Panc1 (cell line): ENCODE results near the gene FAM76A. TPM values are rescaled to one million over a fixed set of nuclear protein-coding genes. Genes with fewer than 3 reads are reported as not detected.

Source experiments
- ATAC-seq: fragments of 200-7000 bp; cut with Tn5 transposase; 2 replicates; pipeline ENCODE4 v1.9.1; 2020; ENCODE audit warnings: mild to moderate bottlenecking, moderate library complexity
- Bru-seq: library from RNA; stranded (reverse); fragments of 400-500 nt; gene quantifications from one replicate; lab custom pipeline; 2021; lab: Mats Ljungman, UMichigan
- BruChase-seq, 2 experiments: library from RNA; stranded (reverse); fragments of 400-500 nt; gene quantifications; one replicate each; lab custom pipeline; 2021; lab: Mats Ljungman, UMichigan
- BruUV-seq: library from RNA; stranded (reverse); fragments of 400-500 nt; replicated peaks from 2 replicates; lab custom pipeline; 2021; lab: Mats Ljungman, UMichigan
- CTCF ChIA-PET: fragments of 300-600 bp; sonication (Branson Sonifier 250); formaldehyde crosslinking; loops from one replicate; lab custom pipeline; 2022; ENCODE audit warnings: antibody characterized with exemption; lab: Charles Lee
- POLR2A ChIA-PET: fragments of 300-600 bp; sonication (Branson Sonifier 250); formaldehyde crosslinking; loops from one replicate; lab custom pipeline; 2022; ENCODE audit warnings: antibody characterized with exemption; lab: Charles Lee
- DNase-seq: peaks from one replicate; pipeline ENCODE4 v3.0.0-alpha.2; 2010; ENCODE audit warnings: low read depth, low spot score
- H3K27ac ChIP-seq: 2 replicates; pipeline ENCODE4 v1.5.1; 2011; ENCODE audit warnings: mild to moderate bottlenecking, low read length, inconsistent platforms
- H3K27me3 ChIP-seq: fragments of 200-500 bp; sonication (Bioruptor generic); 2 replicates; pipeline ENCODE4 v1.6.0; 2014; ENCODE audit warnings: low read length, inconsistent platforms; ENCODE audit not compliant: control insufficient read depth, insufficient read depth
- H3K36me3 ChIP-seq: fragments of 200-500 bp; sonication (Bioruptor generic); 2 replicates; pipeline ENCODE4 v1.5.1; 2014; ENCODE audit warnings: inconsistent platforms, mild to moderate bottlenecking, low read length, moderate library complexity; ENCODE audit not compliant: control insufficient read depth, insufficient read depth
- H3K4me1 ChIP-seq: 2 replicates; pipeline ENCODE4 v1.5.1; 2011; ENCODE audit warnings: inconsistent platforms, mild to moderate bottlenecking, low read length, moderate library complexity; ENCODE audit not compliant: control insufficient read depth, insufficient read depth
- H3K4me3 ChIP-seq, 2 experiments: 2 replicates each; pipeline ENCODE4 v1.5.1; 2011 to 2012; ENCODE audit warnings: low read depth in 2 of 2, low read length in 2 of 2, mild to moderate bottlenecking in 2 of 2, inconsistent platforms in 1 of 2, moderate library complexity in 1 of 2
- H3K9me3 ChIP-seq: fragments of 200-500 bp; sonication (Bioruptor generic); 2 replicates; pipeline ENCODE4 v1.5.1; 2014; ENCODE audit warnings: low read depth, mild to moderate bottlenecking, inconsistent platforms, low read length, moderate library complexity; ENCODE audit not compliant: control insufficient read depth, insufficient read depth
- CTCF ChIP-seq: fragments of 450-650 bp; IDR thresholded peaks from 2 replicates; pipeline ENCODE4 v1.5.1; 2017; ENCODE audit warnings: mild to moderate bottlenecking
- POLR2AphosphoS5 ChIP-seq: IDR thresholded peaks from 2 replicates; pipeline ENCODE4 v1.6.1; 2012; ENCODE audit warnings: mild to moderate bottlenecking, low read depth, low read length, moderate library complexity
- REST ChIP-seq, 2 experiments: IDR thresholded peaks; 2 replicates each; pipeline ENCODE4 v1.6.1; 2011 to 2012; ENCODE audit warnings: low read depth in 2 of 2, control low read depth in 1 of 2, low read length in 1 of 2, mild to moderate bottlenecking in 1 of 2, moderate library complexity in 1 of 2; ENCODE audit not compliant: insufficient read depth in 1 of 2
- SIN3A ChIP-seq: IDR thresholded peaks from 2 replicates; pipeline ENCODE4 v1.6.1; 2012; ENCODE audit warnings: low read depth, mild to moderate bottlenecking, low read length, moderate library complexity, borderline replicate concordance; ENCODE audit not compliant: insufficient read depth
- TCF7L2 ChIP-seq: IDR thresholded peaks from 2 replicates; pipeline ENCODE4 v1.6.1; 2011; ENCODE audit warnings: mild to moderate bottlenecking, low read depth, low read length, inconsistent platforms
- in situ Hi-C: cut with HindIII; loops from 2 replicates; pipeline ENCODE4 v1.10.0; 2016; ENCODE audit warnings: low sequenced_read_pairs, low pct_unique_long_range_greater_than_20kb
- intact Hi-C: fragments of 100-400 bp; cut with micrococcal nuclease; formaldehyde crosslinking; loops from one replicate; pipeline ENCODE4 v1.10.0; 2022; ENCODE audit not compliant: unreplicated experiment
- long read RNA-seq: library from polyadenylated mRNA; unstranded; transcript quantifications from one replicate; pipeline ENCODE4 v2.0.0, GENCODE V29; 2021; ENCODE audit not compliant: unreplicated experiment
- polyA plus RNA-seq: library from polyadenylated mRNA; unstranded; fragments of >200 nt; gene quantifications from one replicate; pipeline ENCODE4 v1.2.1, GENCODE V29; 2012; ENCODE audit warnings: missing spikeins; ENCODE audit not compliant: insufficient read length
- total RNA-seq: library from RNA; stranded (reverse); gene quantifications from one replicate; pipeline ENCODE4 v1.2.1, GENCODE V29; 2021; ENCODE audit not compliant: unreplicated experiment

Gene FAM76A
- total RNA-seq (15.4 TPM), Bru-seq, nascent RNA (percentile 59 among the genes with signal in this experiment), BruChase-seq, experiment 1, labeled RNA remaining after a 2-hour chase (percentile 70 among the genes with signal in this experiment), BruChase-seq, experiment 2, labeled RNA remaining after a 6-hour chase (percentile 69 among the genes with signal in this experiment)
- polyA plus RNA-seq: 7.2 TPM
- long read RNA-seq, transcript FAM76A-204 (9 exons, 3,567 nt): major isoform, 11 of 22 reads
- long read RNA-seq, partial matches to known transcripts: 5 of 22 reads
- long read RNA-seq, other reads (novel, unspliced or antisense): 3 of 22 reads

GRCh38 chr1:27725374-27726172 is at the start of gene FAM76A:
Gene FAM76A (plus strand): TSS chr1:27725961. CDS start chr1:27726081, 120 bp downstream.
- Histone ChIP-seq H3K9me3 (no peaks in the 10 kb centered on the region), H3K4me3 (peak within 1 kb of the TSS; percentile 73 to 90), H3K27ac (peak within 1 kb of the TSS; percentile 90), H3K4me1 (peaks cover 11% of the 10 kb centered on the region; the same call in 1 of the 2 replicates), H3K36me3 (no peaks in the 10 kb centered on the region; the same call in 1 of the 2 replicates), H3K27me3 (no peaks in the 10 kb centered on the region)
- no TSS peak for BruUV-seq
- ATAC-seq: peak; percentile 97
- intact Hi-C loops: loop anchor here (1.0 kb wide), 1 partner anchor 53 kb away; the partner anchor contains the start of gene IFI6
- ChIA-PET POLR2A (interaction anchor here (0.5 to 1.3 kb wide), 5 partner anchors 24 to 147 kb away, joined by 4 to 7 read pairs (median 4); partner anchors contain the start of genes PPP1R8, STX12 and THEMIS2), CTCF (interaction anchor here (0.6 to 1.7 kb wide), 10 partner anchors 16 to 509 kb away, joined by 3 to 11 read pairs (median 4); partner anchors contain the start of genes IFI6 and STX12)
- in situ Hi-C loops: no loop called here
- DNase-seq: peak; percentile 97
- 0 out of 4 replicates have a peak, but pooled peaks of 1 of the 2 experiments have one; percentile 12 for TF ChIP-seq REST (IDR thresholded peaks at IDR 0.05; ENCODE audit: insufficient read depth in 1 of 2, low read depth in 2 of 2, low read length in 1 of 2)
- peak; percentile 94; the same call in 1 of the 2 replicates for TF ChIP-seq SIN3A
- TF ChIP-seq CTCF: peak; percentile 84
- TF ChIP-seq POLR2AphosphoS5: peak; percentile 47; the same call in 1 of the 2 replicates
- no peak; the same call in 1 of the 2 replicates for TF ChIP-seq TCF7L2

- TF ChIP-seq POLR2AphosphoS5 (no peak), TCF7L2 (no peak), REST (IDR thresholded peaks at IDR 0.05; ENCODE audit: insufficient read depth in 1 of 2, low read depth in 2 of 2, low read length in 1 of 2) (no peak), CTCF (no peak), SIN3A (no peak)
- Histone ChIP-seq H3K9me3 (peaks cover 3% of the 10 kb centered on the region; the same call in 1 of the 2 replicates), H3K4me1 (peaks cover 7% of the 10 kb centered on the region; the same call in 1 of the 2 replicates), H3K27me3 (no peaks in the 10 kb centered on the region), H3K27ac (no peak overlapping the region), H3K4me3 (no peak overlapping the region), H3K36me3 (no peaks in the 10 kb centered on the region)
- intact Hi-C loops (no loop called here), in situ Hi-C loops (no loop called here)
- no TSS peak for BruUV-seq
- ChIA-PET CTCF (no interaction called here), POLR2A (no interaction called here)
- DNase-seq (no peak), ATAC-seq (no peak)
Observed at GRCh38 chr1:27676410-27676809, 49.4 kb upstream of the FAM76A start.
